WI38 (cell line): ENCODE data around the gene DRAM1.

Experiments used
- H3K4me3 ChIP-seq: 2 replicates; pipeline ENCODE4 v1.5.1; 2011; ENCODE audit warnings: low read depth, mild to moderate bottlenecking, control low read depth, low read length
- TF ChIP-seq, protein P1 (sequence below): IDR thresholded peaks from 2 replicates; pipeline ENCODE4 v1.5.1; 2012; ENCODE audit warnings: low read depth, mild to moderate bottlenecking, control low read depth, low read length

The DRAM1 gene

DNA sequence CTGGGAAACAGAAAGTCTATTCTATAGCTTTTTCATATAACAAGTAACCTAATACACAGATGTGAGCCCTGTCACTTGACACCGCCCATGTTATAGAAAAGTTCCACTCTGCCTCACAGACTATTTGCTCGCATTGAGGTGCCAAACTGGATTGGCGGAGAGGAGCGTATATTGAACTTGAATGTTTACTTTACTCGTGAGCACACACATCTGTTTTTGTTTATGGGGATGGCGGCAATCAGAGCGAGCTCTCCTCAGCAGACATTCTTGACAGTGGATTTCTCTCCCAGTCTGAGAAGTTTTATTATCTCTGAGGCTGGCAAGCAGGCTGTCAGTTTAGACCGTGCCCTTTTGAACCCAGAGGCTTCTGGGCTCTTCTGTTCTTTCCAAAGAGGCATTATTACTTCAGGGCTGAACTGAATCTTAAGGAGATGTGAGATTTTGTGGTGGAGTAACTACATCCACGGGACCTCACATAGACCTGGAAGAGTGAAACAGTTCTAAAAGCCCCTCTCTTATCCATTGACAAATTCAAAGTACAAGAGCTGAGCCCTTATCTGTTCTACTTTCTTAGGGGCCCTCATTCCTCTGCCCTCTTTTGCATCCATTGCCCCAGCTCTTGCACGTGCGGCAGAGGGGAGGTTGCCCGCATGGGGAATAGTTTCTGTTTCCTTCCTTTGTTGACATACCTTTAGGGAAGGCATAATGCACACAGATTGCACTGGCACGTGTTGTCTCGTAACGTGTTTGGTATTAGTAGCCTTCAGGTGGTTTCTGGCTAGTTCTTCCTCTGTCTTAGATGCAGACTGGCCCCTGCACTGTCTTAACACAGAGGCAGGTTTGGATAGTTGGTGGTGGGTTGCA, 68.2 kb downstream of the DRAM1 start:
- TF ChIP-seq, protein P1, sequence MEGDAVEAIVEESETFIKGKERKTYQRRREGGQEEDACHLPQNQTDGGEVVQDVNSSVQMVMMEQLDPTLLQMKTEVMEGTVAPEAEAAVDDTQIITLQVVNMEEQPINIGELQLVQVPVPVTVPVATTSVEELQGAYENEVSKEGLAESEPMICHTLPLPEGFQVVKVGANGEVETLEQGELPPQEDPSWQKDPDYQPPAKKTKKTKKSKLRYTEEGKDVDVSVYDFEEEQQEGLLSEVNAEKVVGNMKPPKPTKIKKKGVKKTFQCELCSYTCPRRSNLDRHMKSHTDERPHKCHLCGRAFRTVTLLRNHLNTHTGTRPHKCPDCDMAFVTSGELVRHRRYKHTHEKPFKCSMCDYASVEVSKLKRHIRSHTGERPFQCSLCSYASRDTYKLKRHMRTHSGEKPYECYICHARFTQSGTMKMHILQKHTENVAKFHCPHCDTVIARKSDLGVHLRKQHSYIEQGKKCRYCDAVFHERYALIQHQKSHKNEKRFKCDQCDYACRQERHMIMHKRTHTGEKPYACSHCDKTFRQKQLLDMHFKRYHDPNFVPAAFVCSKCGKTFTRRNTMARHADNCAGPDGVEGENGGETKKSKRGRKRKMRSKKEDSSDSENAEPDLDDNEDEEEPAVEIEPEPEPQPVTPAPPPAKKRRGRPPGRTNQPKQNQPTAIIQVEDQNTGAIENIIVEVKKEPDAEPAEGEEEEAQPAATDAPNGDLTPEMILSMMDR = no peak
- H3K4me3 ChIP-seq = no peak overlapping the region

DNA sequence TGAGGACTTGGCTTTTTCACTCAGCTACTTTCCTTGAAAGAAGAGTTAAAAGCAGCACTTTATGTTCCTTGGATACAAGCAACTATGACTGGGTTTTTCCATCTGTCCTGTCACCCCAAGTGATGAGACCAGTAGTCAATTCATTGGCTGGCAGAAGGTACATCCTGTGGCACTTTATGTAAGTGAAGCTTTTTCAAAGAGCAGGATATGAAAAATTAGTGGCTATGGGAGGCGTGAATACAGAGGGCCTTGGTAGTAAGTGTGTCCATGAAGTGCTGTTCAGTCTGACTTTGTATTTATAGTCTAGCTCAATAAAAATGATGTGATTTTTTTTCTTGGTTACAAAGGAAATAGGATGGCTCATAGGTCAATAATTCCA, 68.8 kb downstream of the DRAM1 start:
- no peak overlapping the region for H3K4me3 ChIP-seq
- TF ChIP-seq, protein P1 = no peak

DNA sequence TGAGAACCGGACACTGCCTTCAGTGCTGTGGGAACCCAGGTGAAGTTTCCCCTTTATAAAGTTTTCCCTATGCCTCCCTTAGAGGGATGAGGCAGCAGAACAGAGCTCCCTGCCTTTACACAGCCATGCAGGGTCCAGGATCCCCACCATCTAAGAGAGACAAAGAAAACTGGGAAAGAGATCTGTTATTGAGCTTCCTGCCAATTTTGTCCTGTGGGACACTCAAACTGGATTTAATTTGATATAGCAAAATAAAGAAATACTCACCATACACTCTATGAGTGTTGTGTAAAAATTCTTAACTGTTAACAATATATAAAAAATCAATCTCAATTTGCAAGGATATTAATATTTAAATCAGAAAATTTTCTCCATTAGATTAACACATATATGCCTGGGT, 69.9 kb downstream of the DRAM1 start:
- TF ChIP-seq, protein P1 = no peak
- H3K4me3 ChIP-seq = no peak overlapping the region

DNA sequence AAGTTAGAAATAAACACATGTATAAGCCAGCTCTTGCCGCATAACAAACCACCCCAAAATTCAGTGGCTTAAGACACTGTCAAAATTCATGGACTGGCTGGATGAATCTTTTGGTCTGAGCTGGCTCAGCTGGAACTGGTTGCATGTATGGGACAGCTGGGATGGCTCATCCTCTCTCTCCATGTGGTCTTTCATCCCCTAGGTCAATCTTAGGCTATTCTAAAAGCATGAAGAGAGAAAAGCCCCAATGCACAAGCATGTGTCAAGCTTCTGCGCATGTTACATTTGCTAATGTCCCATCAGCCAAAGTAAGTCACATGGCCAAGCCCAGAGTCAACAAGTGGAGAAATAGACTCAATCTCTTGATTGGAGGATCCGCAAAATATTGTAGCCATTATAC, 71.0 kb downstream of the DRAM1 start:
- TF ChIP-seq, protein P1 = no peak
- no peak overlapping the region for H3K4me3 ChIP-seq

DNA sequence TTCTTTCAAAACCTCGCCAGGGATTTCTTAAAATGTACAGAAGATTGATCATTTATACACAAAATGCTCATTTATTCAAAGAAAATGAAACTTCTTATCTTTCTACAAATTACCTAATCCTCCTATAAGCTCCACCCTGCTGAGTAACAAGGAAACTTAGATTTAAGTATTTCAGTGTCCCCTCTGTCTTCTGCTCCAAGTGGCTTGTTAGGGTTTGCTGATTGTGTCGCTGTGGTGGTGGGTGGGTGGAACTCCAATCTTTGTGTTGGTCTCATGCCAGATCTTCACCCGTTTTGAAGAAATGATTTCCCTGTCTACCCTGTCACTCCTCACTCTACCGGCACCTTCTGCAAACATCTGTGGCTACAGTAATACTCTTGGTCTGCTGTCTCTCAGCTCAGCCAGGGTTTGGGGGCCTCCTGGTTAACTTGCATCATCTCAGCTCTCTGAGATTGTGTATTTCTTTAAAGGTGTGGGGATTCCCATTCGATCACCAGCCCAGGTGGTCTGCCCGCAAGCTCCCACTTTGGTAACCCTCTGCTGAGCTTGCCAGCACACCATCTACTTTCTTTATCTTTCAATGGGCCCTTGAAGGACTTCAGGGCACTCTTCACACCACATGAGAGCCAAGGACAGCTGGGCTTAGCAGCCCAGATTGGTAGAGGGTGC, 73.8 kb downstream of the DRAM1 start:
- no peak overlapping the region for H3K4me3 ChIP-seq
- TF ChIP-seq, protein P1 = no peak

DNA sequence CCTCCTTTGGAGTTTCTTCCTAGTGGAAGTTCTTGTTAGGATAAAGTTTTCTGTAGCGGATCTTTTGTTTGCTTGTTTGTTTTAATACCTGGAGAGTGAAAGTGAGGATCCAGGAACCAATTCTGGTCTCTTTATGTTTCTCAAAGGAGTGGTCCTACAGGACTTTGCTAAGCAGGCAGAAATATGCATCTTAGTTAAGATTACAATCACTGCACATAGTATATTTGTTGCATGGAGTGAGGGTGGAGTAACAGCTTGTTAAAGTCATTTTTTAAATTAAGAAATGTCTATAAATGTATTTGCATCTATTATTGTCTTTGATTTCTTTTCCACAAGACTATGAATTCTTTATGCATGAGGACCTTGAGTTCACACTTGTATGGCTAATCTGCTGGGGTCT, 76.7 kb downstream of the DRAM1 start:
- H3K4me3 ChIP-seq = no peak overlapping the region
- TF ChIP-seq, protein P1 = no peak

DNA sequence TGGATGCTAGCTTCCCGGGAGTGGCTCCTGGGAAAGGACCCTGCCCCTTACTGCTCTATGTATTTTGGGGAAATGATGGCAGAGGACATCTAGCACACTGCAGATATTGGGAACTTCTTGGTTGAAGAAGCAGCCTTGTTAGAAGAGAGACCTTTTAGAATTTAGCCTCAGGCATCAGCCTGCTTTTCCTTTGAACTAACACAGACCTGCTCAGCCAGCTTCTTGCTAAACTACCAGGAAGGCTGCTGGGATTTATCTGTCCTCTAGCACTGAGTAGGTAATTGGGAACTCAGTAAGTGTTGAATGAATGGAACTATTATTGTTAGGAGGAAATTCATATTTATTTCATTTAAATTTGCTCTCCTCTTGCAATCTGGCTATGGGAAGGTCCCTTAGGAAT, 77.3 kb downstream of the DRAM1 start:
- TF ChIP-seq, protein P1 = no peak
- no peak overlapping the region for H3K4me3 ChIP-seq
